ENCODE results near the gene ZFHX3. TPM values are rescaled to one million over a fixed set of nuclear protein-coding genes. Genes with fewer than 3 reads are reported as not detected.

Gene ZFHX3
- total RNA-seq, 2 experiments from 2014 or later = 0.63 to 0.64 TPM

GRCh38 chr16:73092236-73092781 is 44.4 kb upstream of the ZFHX3 start:
- Mint-ChIP-seq H3K4me3 (no peak overlapping the region), H3K36me3 (ENCODE audit: low read depth) (no peaks in the 10 kb centered on the region), H3K4me1 (ENCODE audit: low read depth) (peaks cover 12% of the 10 kb centered on the region), H3K27me3 (no peaks in the 10 kb centered on the region), H3K9me3 (no peaks in the 10 kb centered on the region), H3K27ac (no peak overlapping the region)
- Histone ChIP-seq H3K4me3 (ENCODE audit: low read length) (no peak overlapping the region), H3K9me3 (ENCODE audit: control insufficient read depth in 1 of 2, insufficient read depth in 1 of 2, low read length in 2 of 2) (peaks cover 0 to 5% of the 10 kb centered on the region in 2 experiments), H3K36me3 (ENCODE audit: insufficient read depth, low read length) (no peaks in the 10 kb centered on the region), H3K4me1 (ENCODE audit: insufficient read depth, low read length) (no peaks in the 10 kb centered on the region), H3K27ac (ENCODE audit: low read depth in 1 of 2, low read length in 2 of 2) (no peak overlapping the region), H3K27me3 (ENCODE audit: control insufficient read depth in 1 of 2, insufficient read depth in 2 of 2, low read length in 2 of 2) (peaks cover 0 to 2% of the 10 kb centered on the region in 2 experiments)
- TF ChIP-seq CTCF (IDR thresholded peaks at IDR 0.05) = no peak
- ATAC-seq (ENCODE audit: poor library complexity) (no peak), DNase-seq (no peak)
- POLR2A ChIA-PET = no interaction called here
- CTCF ChIA-PET = no interaction called here
- intact Hi-C loops (cut with DNase I, micrococcal nuclease) = no loop called here

- Mint-ChIP-seq H3K27me3 (no peaks in the 10 kb centered on the region), H3K9me3 (no peaks in the 10 kb centered on the region), H3K4me3 (no peak overlapping the region), H3K36me3 (ENCODE audit: low read depth) (no peaks in the 10 kb centered on the region), H3K4me1 (ENCODE audit: low read depth) (peaks cover 12% of the 10 kb centered on the region), H3K27ac (no peak overlapping the region)
- H3K27me3 ChIP-seq (ENCODE audit: control insufficient read depth in 1 of 2, insufficient read depth in 2 of 2, low read length in 2 of 2) = peaks cover 0 to 2% of the 10 kb centered on the region in 2 experiments
- no peak overlapping the region for H3K27ac ChIP-seq (ENCODE audit: low read depth in 1 of 2, low read length in 2 of 2)
- ATAC-seq (ENCODE audit: poor library complexity) (no peak), DNase-seq (no peak)
- POLR2A ChIA-PET = no interaction called here
- H3K4me3 ChIP-seq (ENCODE audit: low read length) = no peak overlapping the region
- no peaks in the 10 kb centered on the region for H3K4me1 ChIP-seq (ENCODE audit: insufficient read depth, low read length)
- peaks cover 0 to 5% of the 10 kb centered on the region in 2 experiments for H3K9me3 ChIP-seq (ENCODE audit: control insufficient read depth in 1 of 2, insufficient read depth in 1 of 2, low read length in 2 of 2)
- intact Hi-C loops (cut with DNase I, micrococcal nuclease) = no loop called here
- no peaks in the 10 kb centered on the region for H3K36me3 ChIP-seq (ENCODE audit: insufficient read depth, low read length)
- CTCF ChIA-PET = no interaction called here
- TF ChIP-seq CTCF (IDR thresholded peaks at IDR 0.05) = no peak
Observed at GRCh38 chr16:73091174-73091573, 43.2 kb upstream of the ZFHX3 start.

- POLR2A ChIA-PET = no interaction called here
- Mint-ChIP-seq H3K36me3 (ENCODE audit: low read depth) (no peaks in the 10 kb centered on the region), H3K27ac (no peak overlapping the region), H3K4me1 (ENCODE audit: low read depth) (peaks cover 12% of the 10 kb centered on the region), H3K4me3 (no peak overlapping the region), H3K27me3 (peaks cover 4% of the 10 kb centered on the region), H3K9me3 (peaks cover 3% of the 10 kb centered on the region)
- no peaks in the 10 kb centered on the region for H3K36me3 ChIP-seq (ENCODE audit: insufficient read depth, low read length)
- no peak overlapping the region for H3K27ac ChIP-seq (ENCODE audit: low read depth in 1 of 2, low read length in 2 of 2)
- intact Hi-C loops (cut with DNase I, micrococcal nuclease) = no loop called here
- H3K9me3 ChIP-seq (ENCODE audit: control insufficient read depth in 1 of 2, insufficient read depth in 1 of 2, low read length in 2 of 2) = peaks cover 0 to 5% of the 10 kb centered on the region in 2 experiments
- H3K4me1 ChIP-seq (ENCODE audit: insufficient read depth, low read length) = no peaks in the 10 kb centered on the region
- no peak for TF ChIP-seq CTCF (IDR thresholded peaks at IDR 0.05)
- H3K27me3 ChIP-seq (ENCODE audit: control insufficient read depth in 1 of 2, insufficient read depth in 2 of 2, low read length in 2 of 2) = peaks cover 0 to 2% of the 10 kb centered on the region in 2 experiments
- no peak overlapping the region for H3K4me3 ChIP-seq (ENCODE audit: low read length)
- DNase-seq (no peak), ATAC-seq (ENCODE audit: poor library complexity) (no peak)
- CTCF ChIA-PET = no interaction called here
Observed at GRCh38 chr16:73089420-73089819, 41.5 kb upstream of the ZFHX3 start.

All from CD4-positive, alpha-beta T cell (primary cell).